Pancreas (tissue), 10 donors: ENCODE measurements around the gene CCL23. TPM values are rescaled to one million over a fixed set of nuclear protein-coding genes. Genes with fewer than 3 reads are reported as not detected.

Experiments used
- ATAC-seq, 4 donors: fragments of 200-7000 bp; cut with Tn5 transposase; one replicate each; pipeline versions ENCODE4 v1.8.0 to v1.9.1; 2020; ENCODE audit warnings: mild to moderate bottlenecking in 4 of 4, moderate library complexity in 4 of 4
- DNase-seq, 6 donors: peaks; one replicate each; pipeline ENCODE4 v3.0.0-alpha.2; 2020
- FAIRE-seq: peaks from 2 replicates; lab custom pipeline; 2012; peaks lifted over from hg19 to GRCh38; lab: Jason Lieb, UNC
- H3K27ac ChIP-seq, 4 donors: fragments of 200-600 bp; sonication (generic); 1 replicate in 3 of 4; 2 replicates in 1 of 4; pipeline versions ENCODE4 v1.5.0 to v1.8.0; 2020
- H3K27me3 ChIP-seq, 4 donors: fragments of 200-600 bp; one replicate each; pipeline ENCODE4 v1.8.0; 2021
- H3K36me3 ChIP-seq, 3 donors: fragments of 200-600 bp; sonication (generic) in 1 of 3; one replicate each; pipeline versions ENCODE4 v1.5.0 to v1.8.0; 2020 to 2021
- H3K4me1 ChIP-seq, 3 donors: fragments of 200-600 bp; one replicate each; pipeline ENCODE4 v1.8.0; 2021
- H3K4me3 ChIP-seq, 4 donors: fragments of 200-600 bp; sonication (generic) in 2 of 4; one replicate each; pipeline versions ENCODE4 v1.5.0 to v1.8.0; 2020 to 2021
- H3K9me3 ChIP-seq, 4 donors: fragments of 200-600 bp; one replicate each; pipeline ENCODE4 v1.8.0; 2021
- CTCF ChIP-seq, 4 donors: fragments of 200-600 bp; sonication (generic) in 3 of 4; IDR thresholded peaks; one replicate each; pipeline versions ENCODE4 v1.5.0 to v1.8.0; 2021; ENCODE audit warnings: antibody characterized with exemption in 4 of 4
- WGBS, 2 donors: extraction: QIAGEN DNeasy Blood & Tissue Kit; methylation state at CpG; one replicate each; pipeline ENCODE4 v1.1.7; 2013; 5-methylcytosine and 5-hydroxymethylcytosine counted together
- intact Hi-C, 3 donors: fragments of 100-400 bp; cut with DNase I; formaldehyde crosslinking; loops; one replicate each; pipeline versions ENCODE4 v1.11.1 to v1.14.2; 2022
- polyA plus RNA-seq, 2 donors: library from polyadenylated mRNA; stranded (reverse); fragments of 200-250 nt; gene quantifications; one replicate each; pipeline ENCODE4 v1.2.3, GENCODE V29; 2013
- total RNA-seq, 6 donors: library from RNA; stranded (reverse); fragmentation: NEBNext Ultra II Directional in 4 of 6; extraction: Animal tissue kit (Norgen Biotek cat#: 25700) in 4 of 6; gene quantifications; one replicate each; pipeline versions ENCODE4 v1.2.1 to v1.2.4, GENCODE V29; 2021 to 2023
- donor health status: healthy with polysubstance abuse.
- donor health status: DM: no; HTN: no; CAD: no; lungs with moderate emphysema.
- donor health status: DM: no; HTN: no; CAD: no.
- donor health status: control.
- donor health status: control.
- donor health status: Bipolar disorder and iron deficiency.
- donor health status: DM: yes; HTN: yes; CAD: no.
- donor health status: DM: no; HTN: no; CAD: no.
- donor health status: DM: no; HTN: no; CAD: no.
- donor health status: DM: yes; HTN: yes; CAD: no.

The CCL23 gene
- total RNA-seq (1 to 10 TPM in 2 of 6 donors, under 1 TPM in 2, not detected in 2; 0.39 to 2.2 (median 0.93) TPM), polyA plus RNA-seq (under 1 TPM; 0.46 to 0.70 TPM)

- Histone ChIP-seq H3K27me3 (no peaks in the 10 kb centered on the region), H3K4me1 (no peaks in the 10 kb centered on the region), H3K9me3 (no peaks in the 10 kb centered on the region), H3K36me3 (no peaks in the 10 kb centered on the region), H3K4me3 (no peak within 1 kb of the TSS), H3K27ac (no peak within 1 kb of the TSS)
- intact Hi-C loops, result no loop called here
- TF ChIP-seq CTCF (IDR thresholded peaks at IDR 0.05), result no peak
- ATAC-seq (peak in 1 of 4 donors; percentile 31), FAIRE-seq (no peak), DNase-seq (no peak)
- WGBS, 2 donors, result 42 to 59% methylated on average over 6 of the region's 6 CpGs
Measured at GRCh38 chr17:36017799-36018198, at the start of gene CCL23. TSS of gene CCL23 (minus strand) at chr17:36017972. CDS start at chr17:36017897, 75 bp downstream.

GRCh38 chr17:36066365-36066985 lies 48.7 kb upstream of the CCL23 start:
- no peak overlapping the region for H3K4me3 ChIP-seq
- 72 to 83% methylated on average over 6 of the region's 6 CpGs for WGBS, 2 donors
- intact Hi-C loops, result loop anchor here in 2 of 3 donors (5.0 to 10.0 kb wide), 2 partner anchors 92 to 94 kb away; no protein-coding TSS in a partner anchor
- no peaks in the 10 kb centered on the region for H3K27me3 ChIP-seq
- no peaks in the 10 kb centered on the region for H3K9me3 ChIP-seq
- DNase-seq (no peak), ATAC-seq (no peak), FAIRE-seq (no peak)
- no peaks in the 10 kb centered on the region for H3K36me3 ChIP-seq
- no peak overlapping the region for H3K27ac ChIP-seq
- no peak for TF ChIP-seq CTCF (IDR thresholded peaks at IDR 0.05)
- H3K4me1 ChIP-seq, result no peaks in the 10 kb centered on the region

- Histone ChIP-seq H3K9me3 (no peaks in the 10 kb centered on the region), H3K27ac (no peak within 1 kb of the TSS), H3K4me1 (no peaks in the 10 kb centered on the region), H3K4me3 (no peak within 1 kb of the TSS), H3K36me3 (no peaks in the 10 kb centered on the region), H3K27me3 (no peaks in the 10 kb centered on the region)
- WGBS, 2 donors, result 57 to 62% methylated on average over 5 of the region's 5 CpGs
- no peak for TF ChIP-seq CTCF (IDR thresholded peaks at IDR 0.05)
- FAIRE-seq (no peak), ATAC-seq (no peak), DNase-seq (no peak)
- intact Hi-C loops, result loop anchor here in 1 of 3 donors (10.0 kb wide), 1 partner anchor 89 kb away; no protein-coding TSS in a partner anchor
Measured at GRCh38 chr17:36063786-36064541, 46.2 kb upstream of the CCL23 start, which contains the start of gene CCL18. TSS of gene CCL18 (plus strand) at chr17:36064272. CDS start at chr17:36064343, 71 bp downstream.

- TF ChIP-seq CTCF (IDR thresholded peaks at IDR 0.05), result no peak
- DNase-seq, result no peak
- Histone ChIP-seq H3K27me3 (no peaks in the 10 kb centered on the region), H3K9me3 (no peaks in the 10 kb centered on the region), H3K27ac (no peak overlapping the region), H3K4me3 (no peak overlapping the region), H3K4me1 (no peaks in the 10 kb centered on the region), H3K36me3 (no peaks in the 10 kb centered on the region)
- 66 to 83% methylated on average over 2 of the region's 2 CpGs for WGBS, 2 donors
- no peak for FAIRE-seq
- no peak for ATAC-seq
- intact Hi-C loops, result loop anchor here in 1 of 3 donors (10.0 kb wide), 1 partner anchor 86 kb away; no protein-coding TSS in a partner anchor
Measured at GRCh38 chr17:36060816-36061215, 43.0 kb upstream of the CCL23 start.
